RPMI7951 (cell line): ENCODE results near the gene ITPKB. TPM values are rescaled to one million over a fixed set of nuclear protein-coding genes. Genes with fewer than 3 reads are reported as not detected.

Source experiments
- DNase-seq: peaks from one replicate; pipeline ENCODE4 v3.0.0-alpha.2; 2012; ENCODE audit warnings: low read depth
- total RNA-seq: library from RNA; depleted of rRNA; stranded (reverse); fragments of >200 nt; shearing (Covaris generic); gene quantifications from 2 replicates; pipeline ENCODE4 v1.2.3, GENCODE V29; 2014

The ITPKB gene
- total RNA-seq, 1 experiment from 2014 or later = 2.5 TPM

DNA sequence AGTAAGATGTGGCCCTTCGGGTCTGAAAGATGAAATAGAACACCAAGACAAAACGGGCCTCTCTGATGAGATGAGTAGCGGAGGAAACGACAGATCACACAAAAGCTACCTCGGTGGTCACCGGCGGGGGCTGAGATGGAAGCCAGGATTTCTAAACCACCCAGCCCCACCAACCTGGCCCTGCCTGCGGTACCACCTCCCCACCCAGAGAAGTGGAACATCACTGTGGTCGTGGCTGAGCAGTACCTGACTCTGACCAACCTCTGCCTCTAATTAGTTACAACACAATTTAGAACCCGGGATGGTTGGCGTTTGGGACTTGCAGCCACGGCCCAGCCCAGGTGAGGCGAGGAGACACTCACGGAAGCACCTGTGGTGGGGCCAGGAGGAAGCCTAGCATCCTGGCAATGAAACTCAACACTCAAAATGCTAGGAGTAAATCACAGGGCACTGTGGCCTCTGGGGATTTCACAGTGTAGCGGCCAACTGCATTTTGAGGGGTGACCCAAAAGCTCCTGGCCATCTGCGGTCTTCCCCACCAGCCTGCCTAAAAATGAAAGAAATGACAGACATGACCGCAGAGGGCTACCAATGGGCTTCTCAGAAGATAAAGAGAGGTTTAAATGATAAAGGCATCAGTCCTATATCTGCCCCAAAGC is 73.4 kb downstream of the ITPKB start:
- DNase-seq = no peak

DNA sequence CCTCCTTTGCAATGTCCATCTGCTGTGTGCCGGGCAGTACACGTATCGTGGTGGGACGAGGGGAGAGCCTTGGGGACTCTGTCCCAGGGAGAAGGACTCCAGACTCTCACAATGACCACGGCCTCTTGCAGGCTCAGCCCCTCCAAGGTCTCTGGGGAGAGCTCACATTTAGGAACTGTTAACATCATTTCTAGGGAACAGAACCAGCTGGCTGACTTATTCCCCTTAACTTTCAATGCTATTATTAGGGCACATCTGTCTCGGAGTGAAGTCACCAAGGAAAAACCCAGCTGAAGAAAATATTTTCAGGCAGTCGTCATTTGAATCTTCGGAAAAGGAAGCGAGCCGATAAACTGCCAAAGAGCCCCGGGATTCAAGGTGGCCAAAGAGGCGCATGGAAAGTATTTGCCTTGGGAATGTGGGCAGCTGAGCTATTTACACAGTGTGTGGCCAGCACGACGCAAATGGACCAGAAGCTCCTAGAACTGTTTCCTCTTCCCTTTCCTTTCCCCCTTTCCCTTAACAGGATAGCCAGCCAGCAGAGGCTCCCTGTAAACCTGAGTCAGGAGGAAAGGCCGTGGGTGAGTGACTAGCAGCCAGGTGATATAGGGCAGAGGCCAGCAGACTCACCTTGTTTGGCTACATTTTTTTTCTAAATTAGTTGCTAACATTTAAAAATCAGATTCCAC is 74.5 kb downstream of the ITPKB start:
- peak; percentile 47 for DNase-seq

DNA sequence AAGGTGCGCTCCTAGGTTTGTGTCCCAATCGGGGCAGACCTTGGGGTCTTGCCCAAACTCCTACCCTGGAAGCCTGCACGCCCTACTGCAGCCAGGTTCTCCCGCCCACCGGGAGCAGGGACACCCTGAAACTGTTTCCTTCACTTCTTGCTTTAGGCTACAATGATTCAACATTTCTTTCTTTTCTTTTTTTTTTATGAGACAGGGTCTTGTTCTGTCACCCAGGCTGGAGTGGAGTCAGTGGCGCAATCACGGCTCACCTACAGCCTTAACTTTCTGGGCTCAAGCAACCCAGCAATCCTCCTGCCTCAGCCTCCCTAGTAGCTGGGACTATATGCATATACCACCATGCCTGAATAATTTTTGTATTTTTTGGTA is 75.8 kb downstream of the ITPKB start:
- DNase-seq = no peak

DNA sequence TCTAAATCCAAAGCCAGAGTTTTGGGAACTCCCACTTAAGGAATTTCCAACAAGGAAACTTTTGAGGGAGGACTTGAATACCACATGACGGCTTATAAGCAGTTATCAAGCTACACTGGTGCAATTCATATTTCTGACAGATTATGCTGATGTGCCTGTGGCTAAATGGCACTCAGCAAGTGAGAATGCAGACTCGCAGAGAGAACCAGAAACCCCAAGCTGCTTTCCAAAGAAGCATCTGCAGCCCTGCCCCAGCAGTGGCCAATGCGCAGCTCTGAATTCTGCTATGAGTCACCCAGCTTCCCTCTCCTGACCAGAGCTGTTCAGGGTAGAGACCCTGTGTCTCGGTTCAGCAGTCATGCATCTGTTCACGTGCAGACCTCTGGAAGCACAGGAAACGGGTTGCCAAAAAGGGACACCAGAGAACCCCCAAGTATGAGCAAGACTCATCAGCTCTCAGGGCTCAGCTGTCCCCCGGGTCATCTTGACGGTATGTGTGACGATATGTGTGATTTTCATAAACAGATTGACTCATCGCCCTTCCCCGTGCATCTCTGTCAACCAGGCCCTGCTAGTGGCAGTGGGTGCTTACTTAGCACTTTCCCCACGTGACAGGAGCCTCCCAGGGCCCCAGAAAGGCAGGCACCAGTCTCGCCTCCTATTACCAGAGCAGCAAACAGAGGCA is 76.3 kb downstream of the ITPKB start:
- DNase-seq = peak; percentile 97

DNA sequence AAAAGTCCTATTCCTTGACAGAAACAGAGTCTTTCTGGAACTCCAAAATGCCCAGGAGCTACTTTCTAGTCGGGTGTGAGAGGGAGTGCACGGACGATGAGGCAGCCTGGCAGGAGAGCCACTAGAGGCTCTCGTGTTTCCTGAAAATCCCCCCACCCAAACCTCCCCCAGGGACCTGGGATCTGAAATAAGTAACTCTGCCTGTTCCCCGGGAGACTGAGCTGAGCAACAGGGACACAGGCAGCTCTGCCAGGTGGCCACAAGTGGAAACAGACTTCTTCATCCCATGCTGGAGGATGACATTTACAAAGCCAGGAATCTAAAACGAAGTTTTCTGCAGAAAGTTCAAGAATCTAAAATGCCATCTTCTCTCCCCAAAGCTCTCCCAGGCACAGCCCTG is 77.1 kb downstream of the ITPKB start:
- DNase-seq = peak; percentile 15

DNA sequence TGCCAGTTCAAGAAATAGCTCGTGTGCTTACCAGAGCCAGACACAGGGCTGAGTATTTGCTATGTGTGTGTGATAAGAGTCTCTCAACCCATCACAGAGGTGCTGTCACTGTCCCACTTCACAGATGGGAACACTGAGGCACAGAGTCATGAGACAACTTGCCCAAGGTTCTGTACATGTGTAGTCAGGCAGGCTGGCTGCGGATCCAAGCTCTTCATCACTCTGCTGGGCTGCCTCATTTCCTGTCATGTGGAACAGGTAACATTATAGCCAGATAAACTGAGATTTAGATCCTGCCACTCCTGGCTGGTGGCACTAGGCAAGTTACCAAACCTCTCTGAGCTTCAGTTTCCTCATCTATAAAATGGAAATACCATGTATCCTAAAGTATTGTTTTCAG is 77.8 kb downstream of the ITPKB start:
- no peak for DNase-seq

DNA sequence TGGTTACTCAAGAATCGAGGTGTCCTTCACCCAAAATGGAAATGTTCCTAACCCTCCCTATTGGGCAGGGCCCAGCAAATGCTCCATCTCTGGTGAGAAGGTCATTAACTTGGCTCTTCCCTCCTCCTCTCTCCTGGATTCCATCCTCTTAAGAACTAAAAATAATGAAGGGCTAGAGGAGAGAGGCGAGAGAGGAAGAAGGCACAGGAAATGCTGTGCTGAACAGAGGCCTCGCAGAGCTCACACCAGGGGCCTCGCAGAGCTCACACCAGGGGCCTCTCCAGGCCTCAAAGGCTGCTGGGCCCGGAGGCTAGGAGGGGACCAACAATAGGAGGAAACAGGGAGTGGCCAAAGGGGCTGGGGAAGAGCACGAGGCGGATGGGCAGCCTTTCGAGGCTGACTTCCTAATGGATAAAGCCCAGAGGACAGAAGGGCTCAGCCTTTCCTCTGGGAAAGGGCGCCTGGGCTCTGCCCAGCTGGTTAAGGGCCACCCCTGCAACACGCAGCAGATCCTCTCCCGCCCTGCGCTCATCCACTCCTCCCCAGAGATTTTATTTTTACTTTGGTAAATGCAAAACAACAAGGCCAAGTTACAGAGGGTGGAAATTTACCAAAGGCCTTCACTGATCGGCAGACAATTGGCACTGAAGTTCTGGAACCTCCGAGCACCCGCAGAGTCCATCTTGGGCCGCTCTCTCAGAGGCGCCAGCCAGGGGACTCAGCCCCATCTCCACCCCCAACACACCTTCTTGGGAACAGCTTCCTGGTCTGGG is 78.5 kb downstream of the ITPKB start:
- no peak for DNase-seq

DNA sequence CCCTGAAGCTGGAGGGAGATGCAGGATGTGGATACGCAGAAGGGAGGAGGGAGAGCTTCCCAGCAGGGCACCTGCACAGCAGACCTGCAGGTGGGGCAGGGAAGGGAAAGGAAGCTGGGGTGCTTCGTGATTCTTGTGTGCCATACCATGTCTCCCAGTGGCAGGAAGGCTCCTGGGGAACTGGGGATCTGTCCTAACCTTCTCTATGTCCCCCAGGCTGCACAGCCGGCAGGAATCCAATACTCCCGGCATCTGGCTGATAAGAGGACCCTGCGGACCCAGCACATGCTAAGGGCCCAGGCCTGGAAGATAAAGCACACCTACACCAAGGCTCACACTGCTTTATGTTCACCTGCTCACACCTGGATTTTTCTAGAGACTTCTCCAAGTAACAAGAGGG is 79.4 kb downstream of the ITPKB start:
- DNase-seq = no peak

DNA sequence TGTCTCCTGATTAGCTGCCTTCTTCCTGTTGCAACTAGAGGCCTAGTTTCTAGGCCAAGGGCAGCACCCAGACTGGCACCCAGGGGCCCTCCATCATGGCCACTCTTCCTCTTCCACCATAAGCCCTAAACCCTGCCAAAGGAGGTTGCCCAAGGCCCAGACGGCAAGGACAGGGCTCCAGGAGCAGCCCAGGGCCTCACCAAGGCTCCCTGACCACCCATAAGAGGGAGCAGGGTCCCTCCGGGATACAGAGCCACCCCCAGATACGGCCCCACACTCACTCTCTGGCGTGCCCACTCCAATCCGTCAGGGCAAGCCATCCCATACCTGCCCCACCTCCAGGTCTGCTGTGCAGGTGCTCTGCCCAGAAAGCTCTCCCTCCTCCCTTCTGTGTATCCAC is 79.9 kb downstream of the ITPKB start:
- DNase-seq = no peak

DNA sequence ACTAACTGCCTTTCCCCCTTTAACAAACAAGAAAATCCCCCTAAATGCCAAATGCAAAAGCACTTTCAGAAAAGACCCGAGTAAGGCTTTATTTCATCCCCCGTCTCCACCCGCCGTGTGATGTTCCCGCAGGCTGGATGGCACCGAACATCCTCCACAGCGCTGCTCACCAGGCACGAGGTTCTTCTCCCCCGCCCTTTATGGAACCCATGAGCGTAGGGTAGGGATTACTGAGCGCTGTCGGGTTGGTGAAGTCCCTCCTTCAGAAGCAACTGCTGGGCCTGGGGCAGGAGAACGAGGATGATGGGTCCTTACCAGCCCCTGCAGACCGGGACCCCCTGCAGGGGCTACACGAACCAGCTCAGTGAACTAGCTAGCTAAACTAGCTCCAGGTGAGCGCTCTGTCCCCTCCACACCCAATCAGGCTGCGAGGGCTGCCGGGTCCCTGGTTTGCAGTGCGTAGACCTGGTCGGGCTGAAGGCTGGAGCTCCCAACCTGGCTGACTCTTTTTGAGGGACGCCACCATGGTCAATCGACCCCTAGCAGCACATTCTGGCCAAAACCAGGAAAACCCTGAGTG is 80.4 kb downstream of the ITPKB start:
- DNase-seq = no peak

DNA sequence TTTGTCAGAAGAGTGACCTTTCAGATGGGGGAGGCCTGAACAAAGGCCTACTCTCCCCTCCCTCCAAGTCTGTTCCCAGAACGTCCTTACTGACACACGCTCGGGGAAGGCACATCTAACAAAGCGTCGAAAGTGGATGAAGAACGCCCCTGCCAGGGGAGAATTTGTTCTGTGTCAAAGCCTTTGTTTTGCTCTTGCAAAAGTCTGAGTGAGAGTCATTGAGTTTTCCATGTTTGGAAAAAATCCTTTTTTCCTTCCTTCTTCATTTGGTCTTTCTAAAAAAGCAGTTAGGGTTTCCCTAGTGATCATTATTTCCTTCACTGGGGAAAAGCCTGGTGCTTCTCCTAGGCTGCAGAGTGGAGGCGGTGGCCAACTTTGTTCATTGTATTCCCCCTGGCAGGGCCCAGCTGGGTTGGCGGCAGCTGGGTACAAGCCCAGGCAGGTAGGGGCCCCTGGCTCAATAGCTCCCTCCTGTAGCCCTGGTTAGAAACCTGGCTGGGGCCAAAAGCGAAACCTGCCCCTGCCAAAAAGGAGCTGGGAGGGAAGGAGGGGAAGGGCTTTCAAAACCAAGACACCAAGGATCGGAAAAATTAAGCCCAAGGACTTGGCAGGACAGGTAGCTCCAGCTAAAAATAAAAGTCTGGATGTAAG is 81.1 kb downstream of the ITPKB start:
- DNase-seq = no peak

DNA sequence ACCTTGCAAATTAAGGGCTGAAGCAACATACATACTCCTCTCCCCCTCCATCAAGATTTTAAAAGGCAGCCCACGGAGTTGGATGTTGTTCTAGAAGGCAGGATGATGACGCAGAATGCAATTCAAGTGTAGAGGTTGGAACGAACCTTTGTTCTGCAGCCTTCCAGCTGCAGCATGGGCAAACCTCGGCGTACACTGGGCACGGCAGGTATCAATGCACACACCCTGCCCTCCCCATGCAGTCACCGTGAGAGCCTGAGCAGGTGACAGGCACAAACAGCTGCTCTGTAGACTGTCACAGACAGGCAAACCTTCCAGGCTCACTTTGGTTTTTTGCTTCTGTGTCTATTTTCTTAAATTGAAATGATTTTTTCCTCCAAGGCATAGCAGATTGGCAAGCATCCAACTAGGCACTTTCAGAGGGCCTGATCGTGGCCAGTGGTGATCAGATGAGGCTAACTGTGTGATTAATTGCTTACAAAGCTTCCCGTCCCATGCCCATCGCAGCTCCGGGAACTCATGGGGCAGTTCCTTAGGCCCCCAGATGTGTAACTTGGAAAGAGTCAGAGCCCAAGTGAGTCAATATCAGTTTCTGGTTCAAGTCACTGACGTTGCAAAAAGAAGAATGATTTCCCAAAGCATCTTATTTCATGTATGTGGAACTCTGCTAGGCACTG is 82.3 kb downstream of the ITPKB start:
- DNase-seq = peak; percentile 79

DNA sequence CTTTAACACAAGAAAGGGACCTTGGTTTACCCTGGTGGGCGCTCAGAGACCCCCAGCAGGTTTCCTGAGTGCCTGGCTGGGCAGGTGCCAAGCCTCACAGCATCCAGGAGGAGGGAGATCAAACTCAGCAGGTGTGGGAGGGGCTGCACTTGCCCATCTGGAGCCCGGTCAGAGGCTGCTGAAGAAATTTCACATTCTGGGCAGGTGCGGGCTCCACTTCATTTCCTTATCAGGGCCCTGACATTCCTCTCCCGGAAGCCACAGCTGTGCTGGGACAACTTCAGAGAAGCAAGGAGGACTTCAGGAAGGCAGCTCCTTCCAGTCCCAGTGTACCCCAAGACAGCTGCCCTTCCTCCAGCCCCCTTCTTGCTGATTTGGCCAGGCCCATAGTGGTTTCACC is 82.9 kb downstream of the ITPKB start:
- no peak for DNase-seq

DNA sequence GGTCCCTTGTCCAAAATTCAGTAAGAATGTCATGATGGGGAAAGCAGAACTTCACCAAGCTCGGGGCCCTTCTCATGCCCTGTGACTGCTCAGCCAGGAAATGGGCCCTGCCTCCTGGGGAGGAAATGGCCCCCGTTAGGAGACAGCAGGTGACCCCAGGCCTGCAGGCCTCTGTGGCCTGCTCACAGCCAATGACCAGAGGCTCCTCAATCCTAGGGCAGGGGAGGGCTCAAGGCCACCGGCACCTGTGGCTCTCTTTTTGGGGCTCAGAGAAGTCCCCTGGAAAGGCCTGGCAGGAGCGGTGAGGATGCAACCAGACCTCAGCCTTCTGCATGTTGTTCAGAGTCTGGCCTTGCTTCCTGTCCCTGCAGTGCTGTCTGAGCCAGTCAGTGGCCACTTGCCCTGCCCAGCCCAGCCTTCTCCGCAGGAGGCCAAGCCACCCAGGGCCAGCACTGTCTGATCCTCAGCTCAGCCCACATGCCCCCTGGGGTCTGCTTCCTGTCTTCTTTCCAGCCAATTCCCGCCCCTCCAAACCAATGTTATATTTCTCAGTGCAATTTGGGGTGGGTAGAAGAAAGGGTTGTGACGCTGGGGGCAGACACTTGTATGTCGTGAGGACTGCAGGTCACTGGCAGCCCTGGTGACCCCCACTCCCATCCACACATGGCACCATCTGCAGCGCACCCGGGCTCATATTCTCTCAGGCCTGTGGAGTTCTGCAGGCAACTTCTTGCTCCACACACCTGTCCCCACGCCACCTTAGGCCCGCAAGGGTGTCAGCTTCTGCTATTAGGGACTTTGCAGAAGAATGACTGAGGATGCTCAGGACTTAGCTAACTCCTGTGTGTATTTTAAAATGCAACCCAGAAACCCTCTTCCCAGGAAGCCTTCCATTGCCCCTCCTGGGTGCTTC is 83.6 kb downstream of the ITPKB start:
- DNase-seq = no peak

DNA sequence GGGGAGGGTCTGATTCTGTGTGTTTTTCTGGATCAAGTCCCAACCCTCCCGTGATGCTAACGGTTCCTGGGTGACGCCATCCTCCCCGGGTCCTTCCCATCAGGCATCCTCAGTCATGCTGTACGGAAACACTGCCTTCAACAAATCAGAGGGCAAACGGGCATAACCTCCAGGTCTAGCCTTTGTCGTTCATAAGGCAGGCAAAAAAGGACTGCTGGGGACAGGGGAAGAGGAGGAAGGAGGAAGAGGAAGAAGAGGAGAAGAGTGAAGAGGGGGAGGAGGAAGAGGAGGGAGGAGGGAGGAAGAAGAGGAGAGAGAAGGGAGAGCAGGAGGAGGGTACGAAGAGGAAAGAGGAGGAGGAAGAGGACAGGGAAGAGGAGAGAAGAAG is 84.4 kb downstream of the ITPKB start:
- no peak for DNase-seq

DNA sequence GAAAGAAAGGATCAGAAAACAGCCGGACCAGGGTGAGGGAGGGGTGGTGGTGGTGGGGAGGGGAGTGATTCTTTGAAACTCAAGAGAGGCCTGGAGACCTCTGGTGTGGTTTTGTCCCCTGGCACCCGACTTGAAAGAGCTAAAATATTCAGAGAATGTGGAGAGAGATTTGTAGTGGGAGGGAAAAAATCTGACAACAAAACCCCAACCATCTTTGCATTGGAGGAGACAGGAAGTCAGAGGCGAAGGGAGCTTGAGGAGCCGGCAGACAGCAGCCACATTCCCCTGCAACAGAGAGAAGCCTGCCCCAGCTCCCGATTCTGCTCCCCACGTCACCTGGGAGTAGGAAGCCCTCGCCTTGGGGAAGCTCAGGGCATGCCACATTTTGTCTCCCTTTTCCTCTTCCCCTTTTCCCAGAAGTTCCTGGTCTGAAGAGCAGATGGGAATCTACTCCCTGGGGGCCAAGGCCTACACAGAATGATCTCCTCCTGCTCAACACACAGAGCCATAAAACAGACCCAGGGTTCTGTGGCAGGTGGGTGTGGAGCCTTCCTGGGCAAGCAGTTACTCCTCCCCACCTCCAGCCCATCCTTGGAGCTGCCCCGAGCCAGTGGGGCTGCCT is 84.9 kb downstream of the ITPKB start:
- DNase-seq = peak; percentile 45

DNA sequence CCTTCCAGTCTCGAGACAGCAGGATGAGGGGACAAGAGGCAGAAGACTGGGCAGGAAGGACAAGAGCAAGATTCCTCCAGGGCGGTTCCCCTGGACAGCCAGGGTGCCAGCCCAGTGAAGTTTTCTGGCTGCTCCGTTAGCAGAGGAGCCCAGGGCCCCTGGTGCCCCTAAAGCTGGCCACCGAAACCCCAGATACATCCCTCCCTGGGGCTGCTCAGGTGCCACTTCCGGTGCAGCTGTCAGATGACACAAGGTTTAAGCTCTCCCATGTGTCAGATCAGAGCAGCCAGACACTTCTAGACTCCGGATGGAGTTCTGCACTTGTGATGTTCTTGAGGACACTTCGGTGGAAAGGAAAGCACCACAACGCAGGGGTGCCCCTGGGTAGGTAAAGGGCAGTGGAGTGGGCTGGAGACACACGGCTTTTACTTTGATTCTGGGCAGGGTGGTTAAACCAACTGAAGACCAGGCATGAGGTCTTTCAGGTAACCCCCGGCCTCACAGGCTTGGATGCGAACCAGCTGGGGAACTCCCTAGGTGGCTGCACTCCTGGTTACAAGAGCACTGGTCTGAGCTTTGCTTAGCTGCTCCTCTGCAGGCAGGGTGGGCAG is 85.7 kb downstream of the ITPKB start:
- DNase-seq = no peak

DNA sequence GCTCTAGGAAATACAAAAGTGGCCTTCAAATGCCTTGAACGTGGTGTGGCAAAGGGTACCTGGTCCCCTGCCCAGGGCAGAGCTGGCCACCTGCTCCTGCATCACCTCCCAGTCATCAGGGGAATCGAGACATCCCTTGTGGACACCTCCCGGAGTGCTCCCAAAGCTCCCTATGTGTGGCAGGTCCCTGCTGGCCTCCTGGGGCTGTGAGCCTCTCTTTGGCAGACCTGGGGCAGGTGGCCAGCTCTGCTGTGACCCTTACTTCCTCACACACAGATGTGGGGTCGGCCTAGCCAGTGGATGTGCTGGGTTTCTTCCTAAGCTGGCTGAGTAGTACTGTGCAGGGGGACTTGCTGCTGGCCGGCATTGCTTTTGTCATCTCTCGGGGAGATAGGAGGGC is 86.5 kb downstream of the ITPKB start:
- DNase-seq = no peak

DNA sequence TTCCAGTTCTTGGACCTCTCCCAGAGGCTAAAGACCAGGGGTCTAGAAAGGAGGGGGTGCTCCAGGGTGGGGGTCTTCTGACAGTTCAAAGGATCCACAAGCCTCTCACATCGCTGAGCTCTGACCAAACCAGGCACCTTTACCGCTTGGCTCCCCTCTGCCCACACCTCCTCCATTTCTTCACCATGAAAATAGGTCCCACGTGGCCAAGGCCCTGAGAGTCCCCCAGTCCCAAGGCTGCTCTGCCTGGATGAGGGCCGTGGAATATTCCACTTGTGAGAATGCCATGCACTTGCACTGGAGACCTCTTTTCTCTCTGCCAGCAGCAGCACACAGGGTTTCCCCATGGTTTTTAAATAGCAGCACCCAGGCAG is 87.4 kb downstream of the ITPKB start:
- no peak for DNase-seq
